ENCODE data around the gene CABP7.

GRCh38 chr22:29741926-29742325 lies 22.1 kb downstream of the CABP7 start:
- TF ChIP-seq YY1 (IDR thresholded peaks at IDR 0.05; ENCODE audit: insufficient read depth, insufficient read length) (no peak), ZNF274 (IDR thresholded peaks at IDR 0.05; ENCODE audit: low read depth, low read length) (no peak)

All from NT2/D1 (cell line).